B cell (primary cell): ENCODE measurements around the gene TTYH1. TPM values are rescaled to one million over a fixed set of nuclear protein-coding genes. Genes with fewer than 3 reads are reported as not detected.

Experiments used
- ATAC-seq: fragments of 200-7000 bp; cut with Tn5 transposase; one replicate; pipeline ENCODE4 v1.10.0; 2021; ENCODE audit warnings: low read depth, mild to moderate bottlenecking, moderate number of reproducible peaks, moderate library complexity
- CTCF ChIA-PET: fragments of 350-600 bp; sonication (Branson Sonifier 250); formaldehyde crosslinking; loops from one replicate; lab custom pipeline; 2021; ENCODE audit warnings: antibody characterized with exemption, inconsistent platforms; lab: Charles Lee
- POLR2A ChIA-PET: fragments of 350-600 bp; sonication (Branson Sonifier 250); formaldehyde crosslinking; loops from one replicate; lab custom pipeline; 2021; ENCODE audit warnings: antibody characterized with exemption; lab: Charles Lee
- DNase-seq: peaks from one replicate; pipeline ENCODE4 v3.0.0; 2013
- H2AFZ ChIP-seq: 2 replicates; pipeline ENCODE4 v1.6.1; 2012; ENCODE audit warnings: mild to moderate bottlenecking, low read depth, low read length; ENCODE audit not compliant: insufficient read depth, poor library complexity, severe bottlenecking
- H3K27ac ChIP-seq, 2 donors: 1 replicate in 1 of 2; 2 replicates in 1 of 2; pipeline ENCODE4 v1.5.1; 2012 to 2013; ENCODE audit warnings: low read length in 2 of 2, mild to moderate bottlenecking in 2 of 2, moderate library complexity in 1 of 2
- H3K27me3 ChIP-seq, 4 experiments: fragments of 200-600 bp in 1 of 4; sonication (generic) in 1 of 4; replicated peaks in 1 of 4; 1 replicate in 2 of 4; 2 replicates in 2 of 4; pipeline versions ENCODE4 v1.6.1 to v1.7.0; 2013 to 2016; ENCODE audit warnings: low read length in 3 of 4, mild to moderate bottlenecking in 2 of 4, mixed read lengths in 1 of 4, moderate library complexity in 1 of 4; ENCODE audit not compliant: insufficient read depth in 4 of 4, control insufficient read depth in 3 of 4; ENCODE audit errors: control extremely low read depth in 1 of 4
- H3K36me3 ChIP-seq, 2 experiments: replicated peaks in 1 of 2; 1 replicate in 1 of 2; 2 replicates in 1 of 2; pipeline versions ENCODE4 v1.6.1 to v1.7.1; 2013; ENCODE audit warnings: low read length in 1 of 2; ENCODE audit not compliant: insufficient read depth in 2 of 2, control insufficient read depth in 1 of 2; ENCODE audit errors: control extremely low read depth in 1 of 2, extremely low read depth in 1 of 2
- H3K4me1 ChIP-seq, 2 donors: fragments of 200-600 bp in 1 of 2; sonication (generic) in 1 of 2; 1 replicate in 1 of 2; 2 replicates in 1 of 2; pipeline versions ENCODE4 v1.5.1 to v1.6.1; 2013 to 2017; ENCODE audit warnings: low read length in 2 of 2; ENCODE audit not compliant: control insufficient read depth in 2 of 2, insufficient read depth in 2 of 2
- H3K4me2 ChIP-seq: replicated peaks from 2 replicates; pipeline ENCODE3; 2012; ENCODE audit warnings: mild to moderate bottlenecking, low read depth, low read length; ENCODE audit not compliant: poor library complexity, severe bottlenecking
- H3K4me3 ChIP-seq, 5 experiments: fragments of 200-600 bp in 1 of 5; sonication (generic) in 1 of 5; 1 replicate in 3 of 5; 2 replicates in 2 of 5; pipeline versions ENCODE4 v1.5.1 to v1.7.0; 2011 to 2016; ENCODE audit warnings: low read length in 4 of 5, mild to moderate bottlenecking in 4 of 5, low read depth in 2 of 5, control low read depth in 1 of 5, moderate library complexity in 1 of 5; ENCODE audit not compliant: insufficient read depth in 1 of 5; ENCODE audit errors: control extremely low read depth in 1 of 5, extremely low read depth in 1 of 5
- H3K79me2 ChIP-seq: fragments of 200-600 bp; sonication (generic); one replicate; pipeline ENCODE4 v1.6.0; 2016; ENCODE audit warnings: low read length; ENCODE audit not compliant: control insufficient read depth, insufficient read depth
- H3K9ac ChIP-seq: fragments of 200-600 bp; sonication (generic); 2 replicates; pipeline ENCODE4 v1.6.1; 2017; ENCODE audit warnings: mild to moderate bottlenecking, low read length, moderate library complexity
- H3K9me3 ChIP-seq, 3 donors: one replicate each; pipeline versions ENCODE4 v1.6.1 to v1.7.1; 2013; ENCODE audit warnings: low read length in 2 of 3; ENCODE audit not compliant: control insufficient read depth in 2 of 3, insufficient read depth in 1 of 3; ENCODE audit errors: control extremely low read depth in 1 of 3
- H4K20me1 ChIP-seq: 2 replicates; pipeline ENCODE4 v1.6.0; 2012; ENCODE audit warnings: mild to moderate bottlenecking, low read length; ENCODE audit not compliant: insufficient read depth, control insufficient read depth, poor library complexity, severe bottlenecking
- H3K27ac Mint-ChIP-seq: one replicate; pipeline ENCODE4 v1.8.0; 2021; ENCODE audit warnings: mixed read lengths
- H3K27me3 Mint-ChIP-seq: one replicate; pipeline ENCODE4 v1.8.0; 2021; ENCODE audit warnings: mixed read lengths
- H3K4me1 Mint-ChIP-seq: one replicate; pipeline ENCODE4 v1.8.0; 2021; ENCODE audit warnings: mixed read lengths
- H3K4me3 Mint-ChIP-seq: one replicate; pipeline ENCODE4 v1.8.0; 2021; ENCODE audit warnings: mixed read lengths
- H3K9me3 Mint-ChIP-seq: one replicate; pipeline ENCODE4 v1.8.0; 2022; ENCODE audit warnings: mixed read lengths; ENCODE audit not compliant: insufficient read depth
- CTCF ChIP-seq: fragments of 200-600 bp; IDR thresholded peaks from one replicate; pipeline ENCODE4 v1.8.0; 2022; ENCODE audit warnings: antibody characterized with exemption, mild to moderate bottlenecking
- EZH2 ChIP-seq: IDR thresholded peaks from 2 replicates; pipeline ENCODE4 v1.6.1; 2012; ENCODE audit warnings: borderline replicate concordance, low read depth, mild to moderate bottlenecking, moderate library complexity, low read length; ENCODE audit not compliant: insufficient read depth, poor library complexity, severe bottlenecking
- WGBS: methylation state at CpG from one replicate; pipeline ENCODE4 v1.1.5; 2013; ENCODE audit warnings: missing lambda C conversion rate; ENCODE audit not compliant: insufficient coverage; 5-methylcytosine and 5-hydroxymethylcytosine counted together
- intact Hi-C: fragments of 100-400 bp; cut with micrococcal nuclease; formaldehyde crosslinking; loops from one replicate; pipeline ENCODE4 v1.10.0; 2022
- polyA plus RNA-seq: library from polyadenylated mRNA; depleted of rRNA; stranded (reverse); fragments of >200 nt; gene quantifications from 2 replicates; pipeline ENCODE4 v1.2.3, GENCODE V29; 2012
- total RNA-seq, 2 donors: library from RNA; stranded (reverse); fragments of 120-200 nt in 1 of 2; gene quantifications; 1 replicate in 1 of 2; 2 replicates in 1 of 2; pipeline versions ENCODE4 v1.2.3 to v1.2.4, GENCODE V29; 2013 to 2022

Gene TTYH1
- total and polyA plus RNA-seq, 2 donors (not counting 1 experiment from before 2014, with no cell fraction given), result not detected

DNA sequence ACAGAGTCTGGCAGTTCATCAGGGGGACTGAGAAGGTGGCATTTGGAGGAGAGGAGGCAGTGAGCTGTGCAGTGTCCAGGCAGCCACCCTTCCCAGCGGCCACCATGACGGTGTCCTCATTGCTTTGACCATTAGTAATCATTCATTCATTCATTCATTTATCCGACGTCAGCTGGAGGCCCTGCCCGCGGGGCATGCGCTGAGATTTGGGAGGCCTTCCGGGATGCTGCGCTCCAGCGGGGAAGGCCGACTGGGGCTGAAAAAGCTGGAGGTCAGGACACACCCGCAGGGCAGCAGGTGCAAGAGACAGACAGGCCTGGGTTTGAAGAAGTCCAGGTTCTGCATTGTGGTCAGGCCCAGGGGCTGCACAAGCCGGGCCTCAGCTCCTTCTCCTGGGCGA lies 8.9 kb downstream of the TTYH1 start:
- Histone ChIP-seq H3K9ac (no peak overlapping the region), H3K4me2 (no peak overlapping the region), H3K27me3 (peaks cover 0 to 36% (median 9%) of the 10 kb centered on the region in 4 experiments), H3K79me2 (no peaks in the 10 kb centered on the region), H3K9me3 (peaks cover 0 to 6% (median 0%) of the 10 kb centered on the region in 3 donors), H3K27ac (no peak overlapping the region), H3K4me1 (peaks cover 0 to 8% of the 10 kb centered on the region in 2 donors), H4K20me1 (no peaks in the 10 kb centered on the region), H3K4me3 (no peak overlapping the region), H2AFZ (no peak overlapping the region), H3K36me3 (no peaks in the 10 kb centered on the region)
- intact Hi-C loops, result no loop called here
- ChIA-PET CTCF (interaction anchor here (0.7 kb wide), 1 partner anchor 298 kb away, joined by 4 read pairs; no protein-coding TSS in a partner anchor), POLR2A (no interaction called here)
- H3K27me3 Mint-ChIP-seq, result peaks cover 28% of the 10 kb centered on the region
- DNase-seq, result no peak
- ATAC-seq, result no peak
- H3K4me3 Mint-ChIP-seq, result no peak overlapping the region
- no peak overlapping the region for H3K27ac Mint-ChIP-seq
- TF ChIP-seq CTCF (no peak), EZH2 (no peak)
- WGBS, result 91% methylated on average over 9 of the region's 14 CpGs
- H3K9me3 Mint-ChIP-seq, result no peaks in the 10 kb centered on the region
- no peaks in the 10 kb centered on the region for H3K4me1 Mint-ChIP-seq

- no peak overlapping the region for H3K4me3 ChIP-seq
- H2AFZ ChIP-seq, result no peak overlapping the region
- POLR2A ChIA-PET, result no interaction called here
- ATAC-seq, result no peak
- H3K9me3 ChIP-seq, result peaks cover 0 to 6% (median 0%) of the 10 kb centered on the region in 3 donors
- CTCF ChIA-PET, result interaction anchor here (0.7 to 0.8 kb wide), 3 partner anchors 13 to 298 kb away, joined by 3 to 4 read pairs (median 4); no protein-coding TSS in a partner anchor
- H3K9me3 Mint-ChIP-seq, result no peaks in the 10 kb centered on the region
- H3K4me3 Mint-ChIP-seq, result no peak overlapping the region
- H3K4me1 ChIP-seq, result peaks cover 1 to 9% of the 10 kb centered on the region in 2 donors
- no peak overlapping the region for H3K27ac ChIP-seq
- TF ChIP-seq EZH2, result no peak
- no peak for TF ChIP-seq CTCF
- no peaks in the 10 kb centered on the region for H4K20me1 ChIP-seq
- DNase-seq, result no peak
- intact Hi-C loops, result no loop called here
- no peaks in the 10 kb centered on the region for H3K36me3 ChIP-seq
- no peaks in the 10 kb centered on the region for H3K4me1 Mint-ChIP-seq
- H3K27me3 Mint-ChIP-seq, result peaks cover 26% of the 10 kb centered on the region
- WGBS, result 94% methylated on average over 36 of the region's 36 CpGs
- no peak overlapping the region for H3K27ac Mint-ChIP-seq
- H3K9ac ChIP-seq, result no peak overlapping the region
- H3K79me2 ChIP-seq, result no peaks in the 10 kb centered on the region
- peaks cover 0 to 38% (median 10%) of the 10 kb centered on the region in 4 experiments for H3K27me3 ChIP-seq
- H3K4me2 ChIP-seq, result no peak overlapping the region
Measured at GRCh38 chr19:54424660-54425381, 9.6 kb downstream of the TTYH1 start.
